H1 (cell line): ENCODE data around the gene TWSG1. TPM values are rescaled to one million over a fixed set of nuclear protein-coding genes. Genes with fewer than 3 reads are reported as not detected.

Experiments used
- CTCF ChIA-PET: fragments of 300-600 bp; sonication (Branson Sonifier 250); formaldehyde crosslinking; loops from one replicate; lab custom pipeline; 2021; ENCODE audit not compliant: partially characterized antibody; lab: Charles Lee
- POLR2A ChIA-PET: fragments of 300-600 bp; sonication (Branson Sonifier 250); formaldehyde crosslinking; loops from one replicate; lab custom pipeline; 2021; ENCODE audit warnings: inconsistent platforms; ENCODE audit not compliant: partially characterized antibody; lab: Charles Lee
- DNase-seq, 2 experiments: peaks; one replicate each; pipeline versions ENCODE4 v3.0.0 to v3.0.0-alpha.2; 2010 to 2022; ENCODE audit warnings: low spot score in 2 of 2, low read depth in 1 of 2, mixed read lengths in 1 of 2
- FAIRE-seq: peaks from 2 replicates; lab custom pipeline; 2011; peaks lifted over from hg19 to GRCh38; lab: Jason Lieb, UNC
- H2AFZ ChIP-seq: 2 replicates; pipeline ENCODE4 v1.8.1; 2012; ENCODE audit warnings: low read length, inconsistent platforms
- H2AK5ac ChIP-seq: 2 replicates; pipeline ENCODE4 v1.6.1; 2013; ENCODE audit warnings: low read depth, low read length
- H2BK120ac ChIP-seq: replicated peaks from 2 replicates; pipeline ENCODE3; 2013; ENCODE audit warnings: low read depth, low read length, inconsistent platforms
- H2BK12ac ChIP-seq: 2 replicates; pipeline ENCODE4 v1.6.1; 2013; ENCODE audit warnings: low read depth, low read length
- H2BK15ac ChIP-seq: 2 replicates; pipeline ENCODE4 v1.6.1; 2013; ENCODE audit warnings: low read length
- H2BK20ac ChIP-seq: 2 replicates; pipeline ENCODE4 v1.6.1; 2013; ENCODE audit warnings: low read length
- H2BK5ac ChIP-seq: 2 replicates; pipeline ENCODE4 v1.6.1; 2013; ENCODE audit warnings: low read depth, low read length
- H3K14ac ChIP-seq: 2 replicates; pipeline ENCODE4 v1.6.1; 2013; ENCODE audit warnings: inconsistent platforms; ENCODE audit not compliant: insufficient read length
- H3K18ac ChIP-seq: 2 replicates; pipeline ENCODE4 v1.6.1; 2013; ENCODE audit warnings: low read length; ENCODE audit errors: extremely low read depth
- H3K23ac ChIP-seq: 2 replicates; pipeline ENCODE4 v1.6.1; 2013; ENCODE audit warnings: inconsistent platforms; ENCODE audit not compliant: insufficient read length
- H3K23me2 ChIP-seq: 2 replicates; pipeline ENCODE4 v1.6.1; 2013; ENCODE audit warnings: low read depth, low read length
- H3K27ac ChIP-seq: 2 replicates; pipeline ENCODE4 v1.6.1; 2011; ENCODE audit warnings: low read depth, low read length, inconsistent platforms
- H3K27me3 ChIP-seq, 4 experiments: replicated peaks in 1 of 4; 1 replicate in 1 of 4; 2 replicates in 3 of 4; pipeline versions ENCODE4 v1.6.1 to v1.8.1; 2011 to 2013; ENCODE audit warnings: low read length in 3 of 4, mild to moderate bottlenecking in 3 of 4, inconsistent platforms in 2 of 4, mixed read lengths in 2 of 4, moderate library complexity in 1 of 4; ENCODE audit not compliant: control insufficient read depth in 3 of 4, insufficient read depth in 3 of 4; ENCODE audit errors: extremely low read depth in 1 of 4
- H3K36me3 ChIP-seq, 4 experiments: 2 replicates each; pipeline versions ENCODE4 v1.6.1 to v1.8.1; 2011 to 2013; ENCODE audit warnings: mild to moderate bottlenecking in 4 of 4, low read length in 3 of 4, moderate library complexity in 2 of 4, control low read depth in 1 of 4, inconsistent platforms in 1 of 4; ENCODE audit not compliant: insufficient read depth in 4 of 4, control insufficient read depth in 2 of 4
- H3K4ac ChIP-seq: replicated peaks from 2 replicates; pipeline ENCODE3; 2013; ENCODE audit warnings: low read length, low read depth, mixed read lengths, inconsistent platforms; ENCODE audit not compliant: insufficient read length
- H3K4me1 ChIP-seq, 4 experiments: replicated peaks in 1 of 4; 1 replicate in 1 of 4; 2 replicates in 3 of 4; pipeline versions ENCODE4 v1.6.1 to v1.8.1; 2011 to 2013; ENCODE audit warnings: low read length in 3 of 4, inconsistent platforms in 2 of 4, mixed read lengths in 1 of 4; ENCODE audit not compliant: insufficient read depth in 4 of 4, control insufficient read depth in 3 of 4
- H3K4me2 ChIP-seq, 2 experiments: 2 replicates each; pipeline versions ENCODE4 v1.6.1 to v1.8.1; 2011 to 2013; ENCODE audit warnings: low read depth in 2 of 2, low read length in 2 of 2, control low read depth in 1 of 2, inconsistent platforms in 1 of 2, mild to moderate bottlenecking in 1 of 2; ENCODE audit not compliant: insufficient read depth in 1 of 2
- H3K4me3 ChIP-seq, 4 experiments: fragments of 200-600, 300-600 bp in 1 of 4; sonication (generic), shearing (Covaris generic), sonication (Bioruptor Twin) in 1 of 4; 2 replicates each; pipeline versions ENCODE4 v1.5.1 to v1.8.1; 2011 to 2016; ENCODE audit warnings: low read length in 4 of 4, low read depth in 3 of 4, control low read depth in 2 of 4, inconsistent platforms in 2 of 4, mild to moderate bottlenecking in 2 of 4, mixed read lengths in 1 of 4, moderate library complexity in 1 of 4; ENCODE audit not compliant: insufficient read depth in 2 of 4; ENCODE audit errors: extremely low read depth in 1 of 4
- H3K56ac ChIP-seq: replicated peaks from 2 replicates; pipeline ENCODE3; 2013; ENCODE audit warnings: low read depth, mild to moderate bottlenecking, mixed read lengths, low read length, inconsistent platforms; ENCODE audit not compliant: insufficient read length
- H3K79me1 ChIP-seq: 2 replicates; pipeline ENCODE4 v1.6.1; 2013; ENCODE audit warnings: low read depth, low read length, control low read depth
- H3K79me2 ChIP-seq, 2 experiments: 2 replicates each; pipeline versions ENCODE4 v1.6.1 to v1.8.1; 2012 to 2013; ENCODE audit warnings: low read length in 2 of 2, mild to moderate bottlenecking in 2 of 2, inconsistent platforms in 1 of 2; ENCODE audit not compliant: insufficient read depth in 2 of 2, control insufficient read depth in 1 of 2
- H3K9ac ChIP-seq, 4 experiments: replicated peaks in 1 of 4; 1 replicate in 1 of 4; 2 replicates in 3 of 4; pipeline versions ENCODE4 v1.6.1 to v1.8.1; 2011 to 2013; ENCODE audit warnings: low read depth in 3 of 4, low read length in 3 of 4, control low read depth in 2 of 4, mild to moderate bottlenecking in 2 of 4, moderate library complexity in 2 of 4, inconsistent platforms in 1 of 4; ENCODE audit errors: extremely low read depth in 1 of 4
- H3K9me3 ChIP-seq, 2 experiments: 2 replicates each; pipeline versions ENCODE4 v1.6.1 to v1.8.1; 2012 to 2013; ENCODE audit warnings: mild to moderate bottlenecking in 2 of 2, moderate library complexity in 2 of 2, control low read depth in 1 of 2, inconsistent platforms in 1 of 2, low read depth in 1 of 2, low read length in 1 of 2, mixed read lengths in 1 of 2; ENCODE audit not compliant: insufficient read depth in 2 of 2
- H4K20me1 ChIP-seq, 2 experiments: replicated peaks in 1 of 2; 2 replicates each; pipeline versions ENCODE3 to v1.8.1; 2011 to 2013; ENCODE audit warnings: inconsistent platforms in 2 of 2, low read length in 2 of 2, mild to moderate bottlenecking in 1 of 2; ENCODE audit not compliant: insufficient read depth in 2 of 2, control insufficient read depth in 1 of 2
- H4K5ac ChIP-seq: 2 replicates; pipeline ENCODE4 v1.6.1; 2013; ENCODE audit warnings: low read length, low read depth, mixed read lengths, inconsistent platforms; ENCODE audit not compliant: insufficient read length
- H4K8ac ChIP-seq: 2 replicates; pipeline ENCODE4 v1.8.0; 2013; ENCODE audit warnings: mild to moderate bottlenecking, moderate library complexity, low read length, inconsistent platforms; ENCODE audit not compliant: insufficient read depth; ENCODE audit errors: extremely low read depth
- H4K91ac ChIP-seq: replicated peaks from 2 replicates; pipeline ENCODE3; 2013; ENCODE audit warnings: low read length, mixed read lengths, inconsistent platforms; ENCODE audit not compliant: insufficient read length
- CHD2 ChIP-seq: IDR thresholded peaks from 2 replicates; pipeline ENCODE4 v1.6.1; 2012; ENCODE audit warnings: low read length, improper control_type of control experiment
- CTBP2 ChIP-seq: IDR thresholded peaks from 2 replicates; pipeline ENCODE4 v1.7.0; 2011; ENCODE audit warnings: borderline replicate concordance, mild to moderate bottlenecking, moderate library complexity, mixed read lengths, low read length; ENCODE audit not compliant: insufficient read depth, insufficient read length
- EP300 ChIP-seq, 2 experiments: IDR thresholded peaks; 1 replicate in 1 of 2; 2 replicates in 1 of 2; pipeline ENCODE4 v1.6.1; 2011 to 2012; ENCODE audit warnings: low read depth in 2 of 2, low read length in 2 of 2, mild to moderate bottlenecking in 2 of 2, borderline replicate concordance in 1 of 2, inconsistent platforms in 1 of 2, moderate library complexity in 1 of 2
- KDM1A ChIP-seq: fragments of 200-600, 300-600 bp; sonication (generic); IDR thresholded peaks from 2 replicates; pipeline ENCODE4 v1.7.1; 2016; ENCODE audit warnings: mild to moderate bottlenecking, low read length, borderline replicate concordance
- POLR2A ChIP-seq, 2 experiments: IDR thresholded peaks; 1 replicate in 1 of 2; 2 replicates in 1 of 2; pipeline ENCODE4 v1.6.1; 2011; ENCODE audit warnings: low read depth in 2 of 2, low read length in 2 of 2, mild to moderate bottlenecking in 2 of 2; ENCODE audit errors: control extremely low read depth in 1 of 2
- RAD21 ChIP-seq, 2 experiments: IDR thresholded peaks in 1 of 2; conservative IDR thresholded peaks in 1 of 2; 2 replicates each; pipeline ENCODE4 v1.6.1; 2011; ENCODE audit warnings: low read depth in 2 of 2, low read length in 2 of 2, improper control_type of control experiment in 1 of 2, inconsistent platforms in 1 of 2, mild to moderate bottlenecking in 1 of 2, moderate library complexity in 1 of 2
- SAP30 ChIP-seq: fragments of 300-600 bp; sonication (generic); IDR thresholded peaks from 2 replicates; pipeline ENCODE4 v1.7.1; 2012; ENCODE audit warnings: low read length, moderate library complexity, mild to moderate bottlenecking, inconsistent platforms; ENCODE audit not compliant: insufficient read depth, insufficient replicate concordance
- SIX5 ChIP-seq: IDR thresholded peaks from 2 replicates; pipeline ENCODE4 v1.6.1; 2011; ENCODE audit warnings: mild to moderate bottlenecking, low read depth, low read length
- SP1 ChIP-seq: IDR thresholded peaks from 2 replicates; pipeline ENCODE4 v1.6.1; 2011; ENCODE audit warnings: low read depth, low read length
- SP2 ChIP-seq: IDR thresholded peaks from 2 replicates; pipeline ENCODE4 v1.6.1; 2012; ENCODE audit warnings: mild to moderate bottlenecking, low read length, inconsistent platforms
- YY1 ChIP-seq: IDR thresholded peaks from 2 replicates; pipeline ENCODE4 v1.6.1; 2011; ENCODE audit warnings: low read depth, mild to moderate bottlenecking, low read length
- WGBS, 2 experiments: shearing (Covaris generic) in 1 of 2; methylation state at CpG; one replicate each; pipeline versions ENCODE4 v1.1.6 to v1.1.7; 2013 to 2015; ENCODE audit warnings: low lambda C conversion rate in 2 of 2, mixed read lengths in 2 of 2, inconsistent platforms in 1 of 2, low coverage in 1 of 2, missing lambda C conversion rate in 1 of 2; ENCODE audit not compliant: insufficient replicate concordance in 2 of 2, insufficient coverage in 1 of 2, insufficient read length in 1 of 2; ENCODE audit errors: extremely low coverage in 1 of 2, missing lambda C conversion rate in 1 of 2; 5-methylcytosine and 5-hydroxymethylcytosine counted together
- polyA plus RNA-seq, 7 experiments: library from polyadenylated mRNA; depleted of rRNA in 3 of 7; stranded (reverse) in 5 of 7; unstranded in 2 of 7; fragments of >200 nt in 5 of 7; fragments of 200-250 nt in 2 of 7; gene quantifications; 1 replicate in 5 of 7; 2 replicates in 1 of 7; 4 replicates in 1 of 7; pipeline versions ENCODE4 v1.2.1 to v1.2.3, GENCODE V29; 2011 to 2013; ENCODE audit warnings: missing spikeins in 2 of 7, mixed read lengths in 2 of 7
- total RNA-seq: library from RNA; stranded (reverse); fragmentation: NEBNext Ultra II Directional; extraction: Animal tissue kit (Norgen Biotek cat#: 25700); gene quantifications from 2 replicates; pipeline ENCODE4 v1.2.1, GENCODE V29; 2021

Gene TWSG1
- total and polyA plus RNA-seq, 2 of the 8 experiments (the other 6 are each of a cell fraction or from before 2014, with no cell fraction given): 11.8 to 19.8 TPM

- POLR2A ChIA-PET: interaction anchor here (0.9 to 1.0 kb wide), 2 partner anchors 40 to 70 kb away, joined by 3 read pairs; partner anchors contain the start of gene TWSG1
- Histone ChIP-seq H3K36me3 (no peaks in the 10 kb centered on the region; a peak in 1 of 8 replicates), H2AK5ac (no peak overlapping the region), H3K14ac (no peak overlapping the region), H3K9me3 (no peaks in the 10 kb centered on the region), H2BK15ac (no peak overlapping the region), H3K23me2 (no peaks in the 10 kb centered on the region), H2BK20ac (no peak overlapping the region), H2BK12ac (no peak overlapping the region), H4K5ac (no peak overlapping the region), H3K23ac (no peak overlapping the region), H4K8ac (no peak overlapping the region), H2BK120ac (no peak overlapping the region), H3K4me1 (0 out of 7 replicates have a peak, but pooled peaks cover 0 to 2% (median 0%) of the 10 kb centered on the region in 4 experiments), H3K27ac (no peak overlapping the region), H3K27me3 (no peaks in the 10 kb centered on the region), H4K20me1 (no peaks in the 10 kb centered on the region), H3K79me2 (no peaks in the 10 kb centered on the region), H3K4ac (no peak overlapping the region), H4K91ac (no peak overlapping the region), H3K18ac (no peak overlapping the region), H3K79me1 (no peaks in the 10 kb centered on the region), H2BK5ac (no peak overlapping the region), H3K4me2 (no peak overlapping the region), H3K4me3 (no peak overlapping the region), H2AFZ (no peak overlapping the region), H3K9ac (no peak overlapping the region), H3K56ac (no peak overlapping the region)
- FAIRE-seq (no peak), DNase-seq (peak in 1 of 2 experiments; percentile 68)
- 90% methylated on average over 24 of the region's 24 CpGs; no CpG with 5 or more reads in 1 of the 2 experiments for WGBS, 2 experiments
- CTCF ChIA-PET: interaction anchor here (0.6 to 2.2 kb wide), 22 partner anchors 11 to 416 kb away, joined by 3 to 23 read pairs (median 4); no protein-coding TSS in a partner anchor
- no peak for TF ChIP-seq POLR2A (IDR thresholded peaks at IDR 0.05; ENCODE audit: control extremely low read depth in 1 of 2, low read depth in 2 of 2, low read length in 2 of 2)
- peak; percentile 89 for TF ChIP-seq YY1
- TF ChIP-seq SP2: no peak
- TF ChIP-seq KDM1A: no peak
- TF ChIP-seq CTBP2: no peak
- TF ChIP-seq SAP30: no peak
- TF ChIP-seq RAD21 (IDR thresholded peaks at IDR 0.05 in 1 of 2, conservative IDR thresholded peaks at IDR 0.05 in 1 of 2; ENCODE audit: low read depth in 2 of 2, low read length in 2 of 2): peak; percentile 81 to 86
- TF ChIP-seq CHD2: no peak
- peak in 1 of 2 experiments; percentile 31; a peak in 1 of 3 replicates for TF ChIP-seq EP300 (IDR thresholded peaks at IDR 0.05; ENCODE audit: borderline replicate concordance in 1 of 2, low read depth in 2 of 2, low read length in 2 of 2)
- TF ChIP-seq SP1: no peak
- TF ChIP-seq SIX5: no peak
These were observed 69.4 kb downstream of the TWSG1 start for GRCh38 chr18:9403795-9404564.
